Activated T-cell treated with anti-CD3 and anti-CD28 coated beads for 48 hours (primary cell): ENCODE data around the gene LAMA3.
"Not testable (repeated sequence)": the region's sequence is repeated elsewhere in the genome, so short reads cannot be mapped to it uniquely, and the experiment has no call there.

ENCODE experiments used
- DNase-seq: peaks from one replicate; pipeline ENCODE4 v3.0.0-alpha.2; 2020; ENCODE audit warnings: low read depth

Gene LAMA3

DNA sequence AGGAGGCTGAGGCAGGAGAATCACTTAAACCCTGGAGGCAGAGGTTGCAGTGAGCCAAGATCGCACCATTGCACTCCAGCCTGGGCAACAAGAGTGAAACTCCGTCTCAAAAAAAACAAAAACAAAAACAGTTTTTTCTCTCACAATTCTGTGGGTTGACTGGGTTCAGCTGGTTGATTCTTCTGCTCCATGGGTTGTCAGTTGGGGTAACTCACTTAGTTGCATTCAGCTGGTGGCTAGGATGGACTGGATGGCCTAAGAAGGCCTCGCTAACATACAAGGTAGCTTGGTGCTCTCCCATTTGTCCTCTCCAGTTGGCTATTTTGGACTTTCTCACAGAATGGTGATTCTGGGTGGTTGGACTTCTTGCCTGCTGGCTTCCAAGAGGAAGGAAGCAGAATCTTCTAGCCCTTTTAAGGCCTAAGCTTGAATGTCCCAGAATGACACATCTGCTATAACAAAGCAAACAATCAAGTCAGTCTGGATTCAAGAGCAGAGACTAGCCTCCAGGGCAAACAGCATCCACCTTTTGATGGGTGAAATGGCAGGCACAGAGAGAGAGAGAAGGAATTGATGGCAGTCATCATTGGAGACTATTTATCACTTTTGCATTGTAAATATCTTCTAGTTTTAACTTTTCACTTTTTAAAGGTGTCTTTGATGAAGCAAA, 17.9 kb downstream of the LAMA3 start:
- DNase-seq, result no peak

DNA sequence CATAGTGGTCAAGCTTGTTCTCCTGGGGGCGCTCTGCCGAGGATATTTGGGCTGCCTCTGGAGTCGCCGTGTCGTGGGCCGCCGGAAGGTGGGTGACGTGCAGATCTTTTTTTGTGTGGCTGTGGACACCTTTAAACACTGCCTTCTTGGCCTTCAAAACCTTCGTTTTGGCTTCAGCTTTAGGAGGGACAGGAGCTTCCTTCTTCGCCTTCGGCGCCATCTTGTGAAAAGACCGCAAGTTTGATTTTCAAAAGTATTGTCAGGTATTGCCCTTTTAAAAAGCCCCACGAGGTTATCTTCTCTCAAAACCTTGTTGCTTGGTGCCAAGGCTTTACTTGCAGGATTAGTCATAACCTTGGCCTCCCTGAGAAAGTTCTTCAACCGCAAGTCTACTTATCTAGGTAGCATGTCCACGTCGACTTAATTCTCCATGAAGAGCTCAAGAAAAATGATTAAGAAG, 20.8 kb downstream of the LAMA3 start:
- no peak for DNase-seq

DNA sequence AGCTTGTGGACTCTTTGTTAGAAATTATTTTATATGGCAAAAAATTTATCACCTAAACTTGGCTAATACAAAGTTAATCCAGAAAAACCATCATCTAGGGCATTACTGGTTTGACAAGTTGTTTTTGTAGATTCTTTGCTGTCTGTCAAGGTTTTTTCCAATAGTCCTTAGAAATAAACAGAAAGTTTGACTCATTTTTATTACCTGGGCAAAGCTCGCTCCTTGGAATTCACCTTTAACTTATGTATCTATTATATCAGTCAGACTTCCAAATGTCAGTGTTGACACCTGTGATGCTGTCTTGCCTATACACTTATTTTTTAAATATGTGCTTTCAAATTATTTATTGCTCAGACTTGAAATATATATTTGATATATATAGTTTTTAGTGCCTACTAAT, 21.7 kb downstream of the LAMA3 start:
- no peak for DNase-seq

DNA sequence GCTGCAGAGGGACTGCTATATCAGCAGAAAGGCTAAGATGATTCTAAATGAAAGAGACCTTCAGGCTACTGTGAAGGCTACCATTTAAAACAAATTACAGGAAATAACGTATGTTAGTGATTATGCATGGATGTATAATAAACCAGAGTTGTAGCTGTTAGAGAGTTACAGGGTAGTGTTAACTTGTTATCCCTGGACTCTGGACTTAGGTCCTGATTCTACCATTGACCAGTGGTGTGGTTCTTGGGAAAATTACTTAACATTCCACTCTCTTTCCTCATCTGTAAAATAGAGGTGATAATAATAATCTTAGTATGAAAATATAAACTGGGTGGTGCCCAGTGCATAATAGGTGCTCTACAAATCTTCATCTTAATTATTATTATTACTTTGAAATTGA, 22.2 kb downstream of the LAMA3 start:
- DNase-seq, result no peak

DNA sequence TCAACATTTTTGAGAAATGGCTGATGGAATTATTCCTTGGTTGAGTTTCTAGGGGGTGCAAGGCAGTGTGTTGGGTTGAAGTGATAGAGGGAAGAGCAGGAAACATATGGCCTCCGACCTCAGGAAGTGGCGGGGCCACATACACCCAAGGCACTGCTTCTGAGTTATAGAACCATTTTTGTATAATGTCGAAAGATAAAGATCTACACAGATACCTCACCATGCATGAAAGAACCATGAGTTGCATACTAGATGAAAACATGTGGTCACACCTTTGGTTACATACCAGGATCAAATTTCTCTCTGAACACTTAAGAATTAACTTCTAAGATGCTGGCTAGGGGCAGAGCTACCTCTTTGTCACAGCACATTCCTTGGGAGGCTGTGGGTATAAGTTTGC, 23.2 kb downstream of the LAMA3 start:
- DNase-seq, result no peak

DNA sequence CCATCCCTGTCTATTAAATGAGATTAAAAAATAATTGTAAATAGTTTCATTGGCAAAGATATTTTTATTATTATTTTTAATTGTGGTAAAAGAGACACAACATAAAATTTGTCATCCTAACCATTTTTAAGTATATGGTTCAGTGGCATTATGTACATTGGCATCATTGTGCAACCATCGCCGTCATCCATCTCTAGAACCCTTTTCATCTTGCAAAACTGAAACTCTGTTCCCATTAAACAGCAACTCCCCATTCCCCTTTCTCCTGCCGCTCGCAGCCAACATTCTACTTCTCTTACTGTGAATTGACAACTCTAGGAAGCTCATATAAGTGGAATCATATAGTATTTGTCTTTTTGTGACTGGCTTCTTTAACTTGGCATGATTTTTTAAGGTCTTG, 25.3 kb downstream of the LAMA3 start:
- DNase-seq, result no peak

DNA sequence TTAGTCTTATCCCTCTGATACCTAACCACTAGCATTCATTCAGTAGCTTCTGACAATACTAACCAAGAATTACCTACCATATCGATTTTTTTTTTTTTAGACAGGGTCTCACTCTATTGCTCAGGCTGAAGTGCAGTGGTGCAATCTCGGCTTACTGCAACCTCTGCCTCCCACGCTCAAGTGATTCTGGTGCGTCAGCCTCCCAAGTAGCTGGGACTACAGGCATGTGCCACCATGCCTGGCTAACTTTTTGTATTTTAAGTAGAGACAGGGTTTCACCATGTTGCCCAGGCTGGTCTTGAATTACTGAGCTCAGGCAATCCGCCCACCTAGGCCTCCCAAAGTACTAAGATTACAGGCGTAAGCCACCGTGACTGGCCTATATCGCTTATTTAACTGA, 26.8 kb downstream of the LAMA3 start:
- not testable (repeated sequence) for DNase-seq

DNA sequence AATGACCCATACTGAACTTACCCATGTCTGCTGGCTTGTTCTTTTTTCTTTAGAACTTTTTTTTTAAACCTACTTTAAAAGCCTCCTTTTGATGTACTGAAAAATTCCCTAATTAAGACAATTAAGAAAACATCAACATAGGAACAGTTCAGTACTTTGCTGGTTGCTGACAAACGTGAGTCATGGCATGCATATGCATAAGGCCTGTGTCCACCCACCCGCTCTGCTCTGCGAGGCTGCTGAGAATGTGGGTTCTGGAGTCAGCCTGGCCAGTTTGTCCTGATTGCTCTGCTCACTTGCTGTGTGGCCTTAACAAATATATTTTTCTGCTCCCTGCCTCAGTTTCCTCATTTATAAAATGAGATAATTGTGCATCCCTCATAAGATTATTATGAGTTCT, 27.3 kb downstream of the LAMA3 start:
- DNase-seq, result no peak

DNA sequence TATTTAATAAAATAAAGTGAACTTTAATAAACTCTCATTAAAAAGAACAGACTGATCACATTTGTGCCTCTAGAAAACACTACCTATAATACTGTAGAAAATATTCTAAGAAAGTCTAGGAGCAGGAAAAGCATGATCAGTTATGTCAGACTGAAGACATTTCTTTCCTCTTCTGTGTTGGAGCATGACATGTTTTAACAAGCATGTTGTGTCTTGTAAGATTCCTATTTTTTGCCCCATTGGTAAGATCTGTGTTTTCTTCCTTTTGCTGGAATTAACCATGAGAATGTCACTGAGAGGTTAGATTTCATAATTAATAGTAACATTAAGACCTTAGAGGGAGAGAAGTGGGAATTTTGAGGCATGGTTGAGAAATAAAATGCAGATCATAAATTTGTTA, 27.7 kb downstream of the LAMA3 start:
- DNase-seq, result no peak

DNA sequence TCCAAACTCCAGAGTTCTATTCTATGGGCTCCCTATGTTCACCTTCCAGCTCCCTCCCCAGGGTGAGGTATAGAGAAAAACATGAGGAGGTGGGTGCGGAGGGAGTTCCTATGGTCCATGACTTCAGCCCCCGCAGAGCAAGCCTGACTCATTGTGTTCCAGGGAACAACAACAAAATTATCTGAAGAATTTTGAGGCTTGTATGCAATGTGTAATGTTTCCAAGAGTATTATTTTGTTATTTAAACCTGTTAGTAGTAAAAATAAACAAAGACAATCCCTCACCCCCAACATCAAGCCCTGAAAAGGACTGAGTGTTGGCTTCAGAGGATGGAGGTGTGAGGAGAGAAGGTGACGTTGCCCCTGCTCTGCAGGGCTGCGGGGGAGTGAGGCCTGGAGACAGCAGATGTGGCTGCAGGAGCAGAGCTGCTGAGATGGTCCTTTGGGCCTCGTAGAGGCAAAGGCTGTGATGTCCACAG, 29.0 kb downstream of the LAMA3 start:
- no peak for DNase-seq

DNA sequence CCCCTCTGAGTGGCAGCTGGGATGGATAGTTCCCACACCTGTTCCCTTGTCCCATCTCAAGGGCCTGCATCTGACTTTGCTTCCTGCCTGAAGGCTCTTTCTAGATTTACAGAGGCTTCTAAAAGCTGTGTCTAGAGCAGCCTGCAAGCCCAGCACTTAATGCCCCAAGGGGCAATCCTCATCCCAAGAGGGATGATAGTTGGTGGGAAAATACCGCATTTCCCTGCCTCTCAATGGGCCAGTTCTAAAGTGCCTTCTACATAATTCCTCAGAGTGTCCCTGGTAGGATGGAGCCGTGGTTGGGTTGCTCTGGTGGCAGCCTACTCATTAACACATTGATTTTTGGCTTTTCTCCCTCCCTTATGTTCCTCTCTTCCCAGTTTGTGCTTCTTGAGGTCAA, 29.5 kb downstream of the LAMA3 start:
- DNase-seq, result no peak

DNA sequence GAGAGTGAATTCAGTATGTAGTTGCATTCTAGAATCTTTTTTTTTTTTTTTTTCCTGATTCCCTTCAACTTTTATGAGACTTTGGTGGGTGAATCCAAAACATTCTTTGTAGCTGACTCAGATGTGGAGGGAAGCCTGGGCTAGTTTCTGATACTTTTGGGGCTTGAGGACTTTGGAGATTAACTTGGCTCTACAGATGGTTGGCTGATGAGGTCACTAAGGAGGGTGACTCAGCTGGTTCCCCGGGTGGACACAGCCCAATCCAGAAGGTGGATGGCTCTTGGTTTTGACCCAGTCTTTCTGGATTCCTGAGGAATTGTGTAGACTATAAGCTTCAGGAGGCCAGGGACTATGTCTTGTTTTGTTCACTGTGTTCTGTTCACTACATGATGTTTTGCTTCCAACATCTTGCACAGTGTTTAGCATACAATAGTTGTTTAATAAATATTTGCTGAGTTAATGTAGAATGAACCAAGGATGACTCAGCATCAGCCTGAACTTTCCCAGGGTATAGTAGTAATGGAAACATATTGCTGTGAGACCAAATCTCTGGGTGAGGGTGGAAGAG, 30.5 kb downstream of the LAMA3 start:
- no peak for DNase-seq

DNA sequence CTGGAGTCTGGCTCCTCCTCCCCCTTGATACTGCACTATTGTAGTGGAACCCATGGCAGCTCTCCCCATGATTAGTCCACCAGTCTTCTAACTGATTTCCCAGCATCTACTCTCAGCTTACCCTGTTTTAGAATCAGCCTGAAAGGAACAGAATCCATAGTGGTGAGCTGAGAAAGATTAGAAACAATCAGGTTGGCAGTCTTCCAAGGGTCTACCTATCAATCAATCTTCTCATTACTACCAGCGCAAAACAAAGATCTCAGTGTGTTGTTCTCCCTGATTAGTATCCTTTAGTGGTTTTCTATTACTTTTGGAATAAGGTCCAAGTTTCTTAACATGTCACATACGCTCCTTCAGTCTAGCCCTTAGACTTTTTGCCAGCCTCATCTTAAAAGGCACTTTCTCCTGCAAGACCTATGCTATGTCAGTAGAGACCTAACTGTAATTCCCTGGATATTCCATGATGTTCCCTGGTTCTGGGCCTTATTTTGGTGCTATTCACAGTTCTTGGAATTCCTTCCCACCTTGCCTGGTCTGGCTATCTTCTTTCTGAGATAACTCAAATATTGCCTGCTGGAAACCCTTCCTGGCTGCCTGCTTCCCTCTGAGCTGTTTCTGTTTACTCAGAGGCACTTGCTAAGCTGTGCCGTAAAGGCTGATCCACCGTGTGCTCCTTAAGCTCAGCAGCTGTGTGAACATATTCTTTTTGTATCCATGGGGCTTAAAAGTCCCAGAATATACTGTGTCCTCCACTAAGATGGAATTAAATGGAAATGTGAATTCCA, 32.6 kb downstream of the LAMA3 start:
- DNase-seq, result no peak

DNA sequence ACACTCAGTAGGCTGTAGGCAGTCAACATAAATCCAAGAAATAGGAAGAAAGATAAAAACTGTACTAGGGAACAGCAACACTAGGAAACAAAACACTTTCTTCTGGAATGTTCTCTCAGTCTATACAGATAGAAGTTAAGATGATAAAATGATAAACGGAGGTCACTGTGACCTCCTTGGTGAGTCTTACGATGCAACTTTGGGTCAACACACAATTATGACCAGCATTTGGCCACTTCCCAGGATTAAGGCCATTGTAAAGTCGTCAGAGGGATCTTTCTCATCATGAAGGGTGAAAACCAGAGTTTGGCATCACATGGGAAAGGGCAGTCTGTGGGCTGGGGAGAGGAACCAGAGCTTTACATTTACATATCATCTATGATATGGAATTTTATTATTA, 33.4 kb downstream of the LAMA3 start:
- DNase-seq, result no peak

DNA sequence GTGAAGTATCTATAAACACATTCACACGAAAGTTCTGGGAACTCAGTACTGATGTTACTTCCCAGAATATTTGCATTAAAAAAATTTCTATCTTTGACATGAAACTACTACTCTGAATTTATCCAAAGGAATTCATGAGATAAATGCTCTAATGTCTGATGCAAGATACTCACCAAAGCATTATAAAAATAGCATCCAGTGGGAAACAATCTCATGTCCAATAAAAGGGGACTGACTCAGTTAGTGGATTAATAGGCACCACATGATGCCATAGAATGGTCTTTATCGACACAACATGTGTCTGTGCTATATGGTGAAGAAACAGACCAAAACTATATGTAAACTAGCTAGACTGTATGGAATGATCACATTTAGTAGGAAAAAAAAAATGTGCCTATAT, 33.9 kb downstream of the LAMA3 start:
- no peak for DNase-seq

DNA sequence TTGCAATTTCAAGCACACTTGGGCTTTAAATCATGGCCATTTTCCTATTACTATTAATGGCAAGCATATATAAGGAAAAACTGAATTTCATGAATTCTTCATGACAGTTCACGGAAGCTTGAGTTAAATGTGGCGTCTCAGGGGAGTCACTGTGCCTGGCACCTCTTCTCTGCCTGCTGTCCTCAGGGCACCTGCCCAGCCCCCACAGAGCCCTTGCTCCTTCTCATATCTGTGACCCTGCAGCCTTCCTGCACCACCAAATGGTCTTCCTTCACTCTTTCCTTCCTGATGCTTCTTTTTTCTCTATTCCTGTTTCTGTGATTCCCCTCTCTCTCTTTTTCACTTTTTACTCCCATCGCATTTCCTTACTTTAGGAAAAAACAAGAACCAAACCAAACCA, 35.4 kb downstream of the LAMA3 start:
- DNase-seq, result no peak

DNA sequence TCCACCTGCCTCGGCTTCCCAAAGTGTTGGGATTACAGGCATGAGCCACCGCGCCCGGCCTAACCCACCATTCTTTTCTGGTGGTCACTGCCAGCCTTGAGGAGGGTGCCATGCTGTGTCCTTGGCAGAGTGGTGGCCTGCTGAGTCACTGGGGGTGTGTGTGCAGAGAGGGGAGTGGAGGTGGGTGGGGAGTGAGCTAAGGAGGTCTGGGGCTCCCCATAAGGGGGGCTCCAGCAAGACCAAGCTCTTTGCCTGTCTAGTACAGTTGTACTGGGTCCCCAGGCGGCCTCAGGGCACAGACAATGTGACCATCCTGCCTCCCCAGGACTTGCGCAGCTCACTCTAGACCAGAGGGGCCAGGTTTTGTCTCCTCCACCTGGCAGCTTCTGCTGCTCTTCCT, 36.1 kb downstream of the LAMA3 start:
- DNase-seq, result no peak

DNA sequence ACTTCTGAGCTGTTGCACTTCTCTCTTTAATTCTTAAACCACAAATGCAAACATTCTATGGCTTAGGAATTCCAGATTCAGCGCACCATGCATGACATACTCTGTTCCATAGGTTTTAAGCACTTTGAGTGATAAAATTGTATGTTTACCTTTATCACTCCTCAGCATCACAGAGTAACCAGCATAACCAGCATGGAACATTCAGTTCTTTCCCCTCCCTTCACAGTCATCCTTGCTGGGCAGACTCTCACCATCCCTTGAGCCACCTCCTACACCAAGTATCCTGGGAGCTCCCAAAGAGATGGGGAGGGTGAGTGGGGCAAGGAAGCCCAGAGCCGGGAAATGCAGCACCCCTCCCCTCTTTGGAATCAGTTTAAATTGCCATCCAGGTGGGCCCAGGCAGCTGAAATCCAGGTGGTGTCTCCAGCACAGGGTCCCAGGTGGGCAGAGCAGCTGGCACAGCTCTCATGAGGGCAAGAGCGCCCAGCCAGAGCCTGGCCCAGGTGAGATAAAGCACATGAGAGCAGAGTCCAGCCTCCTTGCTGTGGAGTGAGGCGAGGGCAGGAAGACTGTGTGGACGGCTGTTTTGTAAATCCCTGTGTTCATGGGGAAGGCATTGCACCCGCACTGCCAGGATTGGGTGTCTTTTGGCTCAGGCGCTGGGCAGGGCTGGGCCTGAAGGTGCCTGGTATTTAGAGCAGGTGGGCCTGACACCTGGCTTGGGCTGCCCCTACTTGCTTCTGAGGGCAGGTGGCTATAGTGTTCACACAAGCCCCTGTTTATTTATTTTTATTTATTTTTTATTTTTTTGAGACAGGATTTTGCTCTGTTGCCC, 36.8 kb downstream of the LAMA3 start:
- DNase-seq, result no peak

DNA sequence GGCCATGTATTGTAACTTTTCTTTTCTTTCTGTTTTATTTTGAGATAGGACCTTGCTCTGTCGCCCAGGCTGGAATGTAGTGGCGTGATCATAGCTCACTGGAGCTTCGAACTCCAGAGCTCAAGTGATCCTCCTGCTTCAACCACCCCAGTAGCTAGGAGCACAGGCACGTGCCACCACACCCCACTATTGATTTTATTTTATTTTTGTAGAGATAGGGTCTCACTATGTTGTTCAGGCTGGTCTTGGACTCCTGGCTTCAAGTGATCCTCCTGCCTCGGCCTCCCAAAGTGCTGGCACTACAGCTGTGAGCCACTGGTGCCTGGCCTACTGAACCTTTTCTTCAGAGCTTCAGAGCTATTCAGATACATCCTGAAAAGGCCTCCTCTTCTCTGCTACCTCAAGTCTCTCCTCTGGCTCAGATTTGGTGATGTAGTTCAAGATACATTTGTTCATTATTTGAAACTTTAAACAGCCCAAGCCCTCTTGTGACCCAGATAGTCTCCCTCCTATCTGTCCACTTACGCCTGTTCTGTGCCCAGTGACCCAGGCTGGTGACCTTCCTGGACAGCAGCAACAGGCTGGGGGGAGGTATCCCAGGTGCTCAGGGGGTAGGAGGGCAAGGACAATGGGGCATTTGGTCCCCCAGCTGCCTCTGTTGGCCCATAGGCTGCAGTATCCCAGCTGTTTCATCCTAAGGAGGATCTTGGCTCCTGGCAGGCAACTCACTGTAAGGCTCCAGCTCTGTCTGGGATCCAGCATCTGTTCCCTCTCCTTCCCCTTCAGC, 38.6 kb downstream of the LAMA3 start:
- no peak for DNase-seq

DNA sequence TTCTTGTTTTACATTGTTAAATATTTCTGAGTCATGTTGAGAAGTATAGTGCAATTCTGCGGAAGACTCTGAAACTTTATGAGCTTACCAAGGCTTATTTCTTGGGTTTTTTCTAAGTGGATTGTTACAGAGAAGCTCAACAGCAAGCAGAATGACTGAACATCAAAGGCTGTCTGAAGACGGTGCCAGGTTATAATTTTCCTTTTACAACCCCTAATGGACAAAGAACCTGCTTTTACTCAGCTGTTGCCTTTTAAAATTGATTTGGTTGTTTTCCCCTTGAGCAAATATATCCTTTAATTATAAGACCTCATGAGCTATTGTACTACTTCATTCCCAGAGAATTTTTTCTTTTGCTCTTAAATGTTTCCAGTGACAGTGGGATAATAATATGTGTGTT, 41.6 kb downstream of the LAMA3 start:
- DNase-seq, result no peak

DNA sequence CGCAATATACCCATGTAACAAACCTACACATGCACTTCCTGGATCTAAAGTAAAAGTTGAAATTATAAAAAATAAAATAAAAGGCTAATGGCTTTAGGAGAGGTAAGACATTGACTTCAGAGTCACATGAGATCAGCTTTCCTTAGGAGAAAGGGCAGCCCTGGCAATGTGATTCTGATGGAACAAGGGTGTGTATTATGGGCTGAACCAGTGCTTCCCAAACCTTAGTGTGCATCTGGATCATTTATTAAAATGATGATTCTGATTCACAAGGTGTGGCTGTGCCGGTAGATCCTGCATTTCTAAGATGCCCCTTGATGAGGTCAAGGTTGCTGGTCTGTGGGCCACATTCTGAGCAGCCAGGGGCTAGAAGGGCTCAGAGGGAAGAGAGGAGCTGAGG, 42.6 kb downstream of the LAMA3 start:
- no peak for DNase-seq

DNA sequence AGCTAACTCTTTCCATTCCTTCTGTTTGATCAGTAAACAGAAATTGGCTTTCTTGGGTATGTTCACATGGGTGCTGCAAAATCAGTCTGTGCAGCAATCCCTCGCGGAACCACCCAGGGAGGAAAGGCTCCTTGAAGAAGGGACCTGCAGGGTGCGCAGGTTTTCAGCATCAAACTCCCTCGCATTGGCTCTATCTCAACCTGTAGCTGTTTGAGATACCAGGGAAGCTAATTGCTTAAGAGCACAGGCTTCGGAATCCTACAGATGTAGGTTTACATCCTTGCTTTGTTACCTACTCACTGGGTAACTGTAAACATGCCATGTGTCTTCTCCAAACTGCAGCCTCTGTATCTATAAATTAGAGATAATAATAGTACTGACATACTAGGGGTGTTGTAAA, 43.2 kb downstream of the LAMA3 start:
- DNase-seq, result no peak
